HG02798 (cell line): Measurements from ENCODE around the gene MFAP4.

Experiments used
- ATAC-seq: cut with Tn5 transposase; IDR thresholded peaks from one replicate; pipeline ENCODE4 v1.9.1; 2021; ENCODE audit warnings: mild to moderate bottlenecking; ENCODE audit not compliant: unreplicated experiment, poor library complexity

MFAP4 gene

GRCh38 chr17:19338031-19338990 is 48.7 kb downstream of the MFAP4 start:
- ATAC-seq = peak; percentile 72

- ATAC-seq = no peak
These were observed 49.3 kb downstream of the MFAP4 start for GRCh38 chr17:19337712-19338023.

GRCh38 chr17:19336938-19337711 is 49.9 kb downstream of the MFAP4 start:
- no peak for ATAC-seq

- no peak for ATAC-seq
These were observed 50.9 kb downstream of the MFAP4 start for GRCh38 chr17:19335951-19336631.

- ATAC-seq = no peak
These were observed 52.7 kb downstream of the MFAP4 start for GRCh38 chr17:19334331-19334730.

GRCh38 chr17:19333736-19334290 is 53.2 kb downstream of the MFAP4 start:
- no peak for ATAC-seq
